ENCODE measurements around the gene PWP1.

DNA sequence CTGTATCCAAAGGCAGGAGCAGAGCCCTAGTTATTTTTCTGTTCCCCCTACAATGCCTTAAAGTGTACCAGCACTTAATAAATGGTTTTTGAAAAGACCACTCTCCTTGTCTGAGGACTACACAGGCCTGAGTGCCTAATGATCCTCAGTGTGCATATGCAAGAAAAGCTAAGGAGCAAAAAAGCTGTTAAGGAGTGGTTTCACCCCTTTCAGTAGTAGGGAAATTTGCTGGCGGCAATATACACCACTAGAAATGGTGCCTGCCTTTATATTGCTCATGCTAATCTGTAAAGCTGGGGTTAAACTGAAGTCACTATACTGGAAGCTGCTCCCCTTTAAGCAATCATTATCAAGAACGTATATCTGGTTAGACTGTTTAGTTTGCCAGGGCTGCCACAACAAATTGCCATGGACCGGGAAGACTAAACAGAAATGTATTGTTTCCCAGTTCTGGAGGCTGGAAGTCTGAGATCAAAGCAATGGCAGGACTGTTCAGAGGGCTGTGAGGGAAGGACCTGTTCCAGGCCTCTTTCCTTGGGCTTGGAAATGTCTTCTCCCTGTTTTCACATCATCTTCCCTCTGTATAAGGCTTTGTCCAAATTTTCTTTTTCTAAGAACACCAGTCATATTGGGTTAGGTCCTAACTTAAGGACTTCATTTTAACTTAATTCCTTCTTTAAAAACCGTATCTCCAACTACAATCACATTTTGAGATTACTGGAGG, 45.2 kb downstream of the PWP1 start:
- TF ChIP-seq, protein P1, sequence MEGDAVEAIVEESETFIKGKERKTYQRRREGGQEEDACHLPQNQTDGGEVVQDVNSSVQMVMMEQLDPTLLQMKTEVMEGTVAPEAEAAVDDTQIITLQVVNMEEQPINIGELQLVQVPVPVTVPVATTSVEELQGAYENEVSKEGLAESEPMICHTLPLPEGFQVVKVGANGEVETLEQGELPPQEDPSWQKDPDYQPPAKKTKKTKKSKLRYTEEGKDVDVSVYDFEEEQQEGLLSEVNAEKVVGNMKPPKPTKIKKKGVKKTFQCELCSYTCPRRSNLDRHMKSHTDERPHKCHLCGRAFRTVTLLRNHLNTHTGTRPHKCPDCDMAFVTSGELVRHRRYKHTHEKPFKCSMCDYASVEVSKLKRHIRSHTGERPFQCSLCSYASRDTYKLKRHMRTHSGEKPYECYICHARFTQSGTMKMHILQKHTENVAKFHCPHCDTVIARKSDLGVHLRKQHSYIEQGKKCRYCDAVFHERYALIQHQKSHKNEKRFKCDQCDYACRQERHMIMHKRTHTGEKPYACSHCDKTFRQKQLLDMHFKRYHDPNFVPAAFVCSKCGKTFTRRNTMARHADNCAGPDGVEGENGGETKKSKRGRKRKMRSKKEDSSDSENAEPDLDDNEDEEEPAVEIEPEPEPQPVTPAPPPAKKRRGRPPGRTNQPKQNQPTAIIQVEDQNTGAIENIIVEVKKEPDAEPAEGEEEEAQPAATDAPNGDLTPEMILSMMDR (IDR thresholded peaks at IDR 0.05): no peak
- TF ChIP-seq POLR2A (IDR thresholded peaks at IDR 0.05) (no peak), EP300 (IDR thresholded peaks at IDR 0.05) (no peak)
